H1 (cell line): Measurements from ENCODE around the gene SLC15A1. TPM values are rescaled to one million over a fixed set of nuclear protein-coding genes. Genes with fewer than 3 reads are reported as not detected.
A peak's percentile ranks its signal among the peaks of the same experiment; 100 is the strongest.

ENCODE experiments used
- CTCF ChIA-PET: fragments of 300-600 bp; sonication (Branson Sonifier 250); formaldehyde crosslinking; loops from one replicate; lab custom pipeline; 2021; ENCODE audit not compliant: partially characterized antibody; lab: Charles Lee
- POLR2A ChIA-PET: fragments of 300-600 bp; sonication (Branson Sonifier 250); formaldehyde crosslinking; loops from one replicate; lab custom pipeline; 2021; ENCODE audit warnings: inconsistent platforms; ENCODE audit not compliant: partially characterized antibody; lab: Charles Lee
- DNase-seq, 2 experiments: peaks; one replicate each; pipeline versions ENCODE4 v3.0.0 to v3.0.0-alpha.2; 2010 to 2022; ENCODE audit warnings: low spot score in 2 of 2, low read depth in 1 of 2, mixed read lengths in 1 of 2
- FAIRE-seq: peaks from 2 replicates; lab custom pipeline; 2011; peaks lifted over from hg19 to GRCh38; lab: Jason Lieb, UNC
- H2AFZ ChIP-seq: 2 replicates; pipeline ENCODE4 v1.8.1; 2012; ENCODE audit warnings: low read length, inconsistent platforms
- H2AK5ac ChIP-seq: 2 replicates; pipeline ENCODE4 v1.6.1; 2013; ENCODE audit warnings: low read depth, low read length
- H2BK120ac ChIP-seq: replicated peaks from 2 replicates; pipeline ENCODE3; 2013; ENCODE audit warnings: low read depth, low read length, inconsistent platforms
- H2BK12ac ChIP-seq: 2 replicates; pipeline ENCODE4 v1.6.1; 2013; ENCODE audit warnings: low read depth, low read length
- H2BK15ac ChIP-seq: 2 replicates; pipeline ENCODE4 v1.6.1; 2013; ENCODE audit warnings: low read length
- H2BK20ac ChIP-seq: 2 replicates; pipeline ENCODE4 v1.6.1; 2013; ENCODE audit warnings: low read length
- H2BK5ac ChIP-seq: 2 replicates; pipeline ENCODE4 v1.6.1; 2013; ENCODE audit warnings: low read depth, low read length
- H3K14ac ChIP-seq: 2 replicates; pipeline ENCODE4 v1.6.1; 2013; ENCODE audit warnings: inconsistent platforms; ENCODE audit not compliant: insufficient read length
- H3K18ac ChIP-seq: 2 replicates; pipeline ENCODE4 v1.6.1; 2013; ENCODE audit warnings: low read length; ENCODE audit errors: extremely low read depth
- H3K23ac ChIP-seq: 2 replicates; pipeline ENCODE4 v1.6.1; 2013; ENCODE audit warnings: inconsistent platforms; ENCODE audit not compliant: insufficient read length
- H3K23me2 ChIP-seq: 2 replicates; pipeline ENCODE4 v1.6.1; 2013; ENCODE audit warnings: low read depth, low read length
- H3K27ac ChIP-seq: 2 replicates; pipeline ENCODE4 v1.6.1; 2011; ENCODE audit warnings: low read depth, low read length, inconsistent platforms
- H3K27me3 ChIP-seq, 4 experiments: replicated peaks in 1 of 4; 1 replicate in 1 of 4; 2 replicates in 3 of 4; pipeline versions ENCODE4 v1.6.1 to v1.8.1; 2011 to 2013; ENCODE audit warnings: low read length in 3 of 4, mild to moderate bottlenecking in 3 of 4, inconsistent platforms in 2 of 4, mixed read lengths in 2 of 4, moderate library complexity in 1 of 4; ENCODE audit not compliant: control insufficient read depth in 3 of 4, insufficient read depth in 3 of 4; ENCODE audit errors: extremely low read depth in 1 of 4
- H3K36me3 ChIP-seq, 4 experiments: 2 replicates each; pipeline versions ENCODE4 v1.6.1 to v1.8.1; 2011 to 2013; ENCODE audit warnings: mild to moderate bottlenecking in 4 of 4, low read length in 3 of 4, moderate library complexity in 2 of 4, control low read depth in 1 of 4, inconsistent platforms in 1 of 4; ENCODE audit not compliant: insufficient read depth in 4 of 4, control insufficient read depth in 2 of 4
- H3K4ac ChIP-seq: replicated peaks from 2 replicates; pipeline ENCODE3; 2013; ENCODE audit warnings: low read length, low read depth, mixed read lengths, inconsistent platforms; ENCODE audit not compliant: insufficient read length
- H3K4me1 ChIP-seq, 4 experiments: replicated peaks in 1 of 4; 1 replicate in 1 of 4; 2 replicates in 3 of 4; pipeline versions ENCODE4 v1.6.1 to v1.8.1; 2011 to 2013; ENCODE audit warnings: low read length in 3 of 4, inconsistent platforms in 2 of 4, mixed read lengths in 1 of 4; ENCODE audit not compliant: insufficient read depth in 4 of 4, control insufficient read depth in 3 of 4
- H3K4me2 ChIP-seq, 2 experiments: 2 replicates each; pipeline versions ENCODE4 v1.6.1 to v1.8.1; 2011 to 2013; ENCODE audit warnings: low read depth in 2 of 2, low read length in 2 of 2, control low read depth in 1 of 2, inconsistent platforms in 1 of 2, mild to moderate bottlenecking in 1 of 2; ENCODE audit not compliant: insufficient read depth in 1 of 2
- H3K4me3 ChIP-seq, 4 experiments: fragments of 200-600, 300-600 bp in 1 of 4; sonication (generic), shearing (Covaris generic), sonication (Bioruptor Twin) in 1 of 4; 2 replicates each; pipeline versions ENCODE4 v1.5.1 to v1.8.1; 2011 to 2016; ENCODE audit warnings: low read length in 4 of 4, low read depth in 3 of 4, control low read depth in 2 of 4, inconsistent platforms in 2 of 4, mild to moderate bottlenecking in 2 of 4, mixed read lengths in 1 of 4, moderate library complexity in 1 of 4; ENCODE audit not compliant: insufficient read depth in 2 of 4; ENCODE audit errors: extremely low read depth in 1 of 4
- H3K56ac ChIP-seq: replicated peaks from 2 replicates; pipeline ENCODE3; 2013; ENCODE audit warnings: low read depth, mild to moderate bottlenecking, mixed read lengths, low read length, inconsistent platforms; ENCODE audit not compliant: insufficient read length
- H3K79me1 ChIP-seq: 2 replicates; pipeline ENCODE4 v1.6.1; 2013; ENCODE audit warnings: low read depth, low read length, control low read depth
- H3K79me2 ChIP-seq, 2 experiments: 2 replicates each; pipeline versions ENCODE4 v1.6.1 to v1.8.1; 2012 to 2013; ENCODE audit warnings: low read length in 2 of 2, mild to moderate bottlenecking in 2 of 2, inconsistent platforms in 1 of 2; ENCODE audit not compliant: insufficient read depth in 2 of 2, control insufficient read depth in 1 of 2
- H3K9ac ChIP-seq, 4 experiments: replicated peaks in 1 of 4; 1 replicate in 1 of 4; 2 replicates in 3 of 4; pipeline versions ENCODE4 v1.6.1 to v1.8.1; 2011 to 2013; ENCODE audit warnings: low read depth in 3 of 4, low read length in 3 of 4, control low read depth in 2 of 4, mild to moderate bottlenecking in 2 of 4, moderate library complexity in 2 of 4, inconsistent platforms in 1 of 4; ENCODE audit errors: extremely low read depth in 1 of 4
- H3K9me3 ChIP-seq, 2 experiments: 2 replicates each; pipeline versions ENCODE4 v1.6.1 to v1.8.1; 2012 to 2013; ENCODE audit warnings: mild to moderate bottlenecking in 2 of 2, moderate library complexity in 2 of 2, control low read depth in 1 of 2, inconsistent platforms in 1 of 2, low read depth in 1 of 2, low read length in 1 of 2, mixed read lengths in 1 of 2; ENCODE audit not compliant: insufficient read depth in 2 of 2
- H4K20me1 ChIP-seq, 2 experiments: replicated peaks in 1 of 2; 2 replicates each; pipeline versions ENCODE3 to v1.8.1; 2011 to 2013; ENCODE audit warnings: inconsistent platforms in 2 of 2, low read length in 2 of 2, mild to moderate bottlenecking in 1 of 2; ENCODE audit not compliant: insufficient read depth in 2 of 2, control insufficient read depth in 1 of 2
- H4K5ac ChIP-seq: 2 replicates; pipeline ENCODE4 v1.6.1; 2013; ENCODE audit warnings: low read length, low read depth, mixed read lengths, inconsistent platforms; ENCODE audit not compliant: insufficient read length
- H4K8ac ChIP-seq: 2 replicates; pipeline ENCODE4 v1.8.0; 2013; ENCODE audit warnings: mild to moderate bottlenecking, moderate library complexity, low read length, inconsistent platforms; ENCODE audit not compliant: insufficient read depth; ENCODE audit errors: extremely low read depth
- H4K91ac ChIP-seq: replicated peaks from 2 replicates; pipeline ENCODE3; 2013; ENCODE audit warnings: low read length, mixed read lengths, inconsistent platforms; ENCODE audit not compliant: insufficient read length
- ATF2 ChIP-seq: IDR thresholded peaks from 2 replicates; pipeline ENCODE4 v1.6.1; 2012; ENCODE audit warnings: low read length, inconsistent platforms
- CBX5 ChIP-seq: fragments of 300-800, 300-1000 bp; sonication (generic); IDR thresholded peaks from 2 replicates; pipeline ENCODE4 v1.7.1; 2016; ENCODE audit warnings: antibody characterized with exemption, low read length, low read depth
- CBX8 ChIP-seq: fragments of 300-800, 300-1000 bp; sonication (generic); IDR thresholded peaks from 2 replicates; pipeline ENCODE4 v1.7.1; 2016; ENCODE audit warnings: low read depth, low read length, borderline replicate concordance
- CHD1 ChIP-seq: IDR thresholded peaks from 2 replicates; pipeline ENCODE4 v1.6.1; 2012; ENCODE audit warnings: low read depth, low read length, improper control_type of control experiment
- PHF8 ChIP-seq: fragments of 200-600 bp; sonication (generic); conservative IDR thresholded peaks from 2 replicates; pipeline ENCODE4 v1.7.1; 2012; ENCODE audit warnings: low read depth, mild to moderate bottlenecking, inconsistent platforms, low read length, moderate library complexity
- SIX5 ChIP-seq: IDR thresholded peaks from 2 replicates; pipeline ENCODE4 v1.6.1; 2011; ENCODE audit warnings: mild to moderate bottlenecking, low read depth, low read length
- SRF ChIP-seq: IDR thresholded peaks from 2 replicates; pipeline ENCODE4 v1.6.1; 2011; ENCODE audit warnings: mild to moderate bottlenecking, low read depth, low read length, moderate library complexity
- WGBS, 2 experiments: shearing (Covaris generic) in 1 of 2; methylation state at CpG; one replicate each; pipeline versions ENCODE4 v1.1.6 to v1.1.7; 2013 to 2015; ENCODE audit warnings: low lambda C conversion rate in 2 of 2, mixed read lengths in 2 of 2, inconsistent platforms in 1 of 2, low coverage in 1 of 2, missing lambda C conversion rate in 1 of 2; ENCODE audit not compliant: insufficient replicate concordance in 2 of 2, insufficient coverage in 1 of 2, insufficient read length in 1 of 2; ENCODE audit errors: extremely low coverage in 1 of 2, missing lambda C conversion rate in 1 of 2; 5-methylcytosine and 5-hydroxymethylcytosine counted together
- polyA plus RNA-seq, 7 experiments: library from polyadenylated mRNA; depleted of rRNA in 3 of 7; stranded (reverse) in 5 of 7; unstranded in 2 of 7; fragments of >200 nt in 5 of 7; fragments of 200-250 nt in 2 of 7; gene quantifications; 1 replicate in 5 of 7; 2 replicates in 1 of 7; 4 replicates in 1 of 7; pipeline versions ENCODE4 v1.2.1 to v1.2.3, GENCODE V29; 2011 to 2013; ENCODE audit warnings: missing spikeins in 2 of 7, mixed read lengths in 2 of 7
- total RNA-seq: library from RNA; stranded (reverse); fragmentation: NEBNext Ultra II Directional; extraction: Animal tissue kit (Norgen Biotek cat#: 25700); gene quantifications from 2 replicates; pipeline ENCODE4 v1.2.1, GENCODE V29; 2021
- TF ChIP-seq, protein P1 (sequence below): IDR thresholded peaks from 2 replicates; pipeline ENCODE4 v1.6.1; 2011; ENCODE audit warnings: low read length, improper control_type of control experiment
- TF ChIP-seq, protein P2 (sequence below): IDR thresholded peaks from 2 replicates; pipeline ENCODE4 v1.6.1; 2012; ENCODE audit warnings: inconsistent platforms
- TF ChIP-seq, protein P3 (sequence below): IDR thresholded peaks from 2 replicates; pipeline ENCODE4 v1.6.1; 2012; ENCODE audit warnings: inconsistent platforms

Gene SLC15A1
- total and polyA plus RNA-seq, 2 of the 8 experiments (the other 6 are each of a cell fraction or from before 2014, with no cell fraction given), result 1.3 to 2.4 TPM

DNA sequence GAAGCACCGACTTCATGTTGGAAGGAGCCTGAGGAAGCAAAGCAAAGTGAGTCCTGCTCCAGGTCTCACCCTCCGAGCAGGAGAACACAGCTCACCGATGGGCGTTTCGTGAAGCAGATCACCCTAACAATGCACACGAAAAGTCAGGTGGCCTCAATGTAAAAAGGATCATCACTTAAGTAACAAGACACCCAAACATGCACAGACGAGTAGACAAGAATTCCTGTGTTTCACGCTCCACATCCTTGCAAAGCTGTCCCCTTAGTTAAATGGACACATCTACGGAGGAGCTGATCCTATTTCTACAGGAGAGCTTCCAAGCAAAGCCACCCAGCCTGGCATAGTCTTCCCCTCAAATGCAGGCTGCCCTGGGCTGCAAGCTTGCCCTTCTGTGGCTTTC lies 66.2 kb downstream of the SLC15A1 start:
- peak overlapping the region; percentile 56 for H2BK12ac ChIP-seq
- H3K4me2 ChIP-seq, result no peak overlapping the region
- no peak for FAIRE-seq
- H2AFZ ChIP-seq, result peak overlapping the region; percentile 13
- H2BK20ac ChIP-seq, result peak overlapping the region; percentile 13; the same call in 1 of the 2 replicates
- peak overlapping the region; percentile 59 for H3K4ac ChIP-seq
- no peak overlapping the region for H3K4me3 ChIP-seq
- no peaks in the 10 kb centered on the region for H3K23me2 ChIP-seq
- no peak overlapping the region for H3K27ac ChIP-seq
- no peak overlapping the region for H3K23ac ChIP-seq
- H3K9ac ChIP-seq, result no peak overlapping the region
- no peaks in the 10 kb centered on the region for H3K27me3 ChIP-seq
- peak overlapping the region; percentile 79; the same call in 1 of the 2 replicates for H2BK5ac ChIP-seq
- no peak overlapping the region for H3K14ac ChIP-seq
- H4K5ac ChIP-seq, result no peak overlapping the region
- no peak for DNase-seq
- WGBS, 2 experiments, result 94% methylated on average over 9 of the region's 9 CpGs; no CpG with 5 or more reads in 1 of the 2 experiments
- H4K91ac ChIP-seq, result peak overlapping the region; percentile 31
- no peaks in the 10 kb centered on the region for H3K36me3 ChIP-seq
- CTCF ChIA-PET, result interaction anchor here (0.6 to 5.2 kb wide), 8 partner anchors 9 to 836 kb away, joined by 3 to 32 read pairs (median 4); no protein-coding TSS in a partner anchor
- no peak overlapping the region for H2BK120ac ChIP-seq
- no peaks in the 10 kb centered on the region for H3K9me3 ChIP-seq
- no peaks in the 10 kb centered on the region for H3K79me2 ChIP-seq
- peak overlapping the region; percentile 54; the same call in 1 of the 2 replicates for H3K18ac ChIP-seq
- H3K56ac ChIP-seq, result no peak overlapping the region
- H2AK5ac ChIP-seq, result peak overlapping the region; percentile 94; the same call in 1 of the 2 replicates
- H3K79me1 ChIP-seq, result no peaks in the 10 kb centered on the region; the same call in 1 of the 2 replicates
- H3K4me1 ChIP-seq, result peaks cover 0 to 14% (median 8%) of the 10 kb centered on the region in 4 experiments; a peak in 4 of 7 replicates
- POLR2A ChIA-PET, result no interaction called here
- H4K8ac ChIP-seq, result no peak overlapping the region
- H2BK15ac ChIP-seq, result 0 out of 2 replicates have a peak overlapping the region, but pooled peaks have one; percentile 2
- H4K20me1 ChIP-seq, result no peaks in the 10 kb centered on the region
- no peak for TF ChIP-seq CBX8
- no peak for TF ChIP-seq SRF
- TF ChIP-seq, protein P1, sequence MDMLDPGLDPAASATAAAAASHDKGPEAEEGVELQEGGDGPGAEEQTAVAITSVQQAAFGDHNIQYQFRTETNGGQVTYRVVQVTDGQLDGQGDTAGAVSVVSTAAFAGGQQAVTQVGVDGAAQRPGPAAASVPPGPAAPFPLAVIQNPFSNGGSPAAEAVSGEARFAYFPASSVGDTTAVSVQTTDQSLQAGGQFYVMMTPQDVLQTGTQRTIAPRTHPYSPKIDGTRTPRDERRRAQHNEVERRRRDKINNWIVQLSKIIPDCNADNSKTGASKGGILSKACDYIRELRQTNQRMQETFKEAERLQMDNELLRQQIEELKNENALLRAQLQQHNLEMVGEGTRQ, result no peak
- TF ChIP-seq, protein P2, sequence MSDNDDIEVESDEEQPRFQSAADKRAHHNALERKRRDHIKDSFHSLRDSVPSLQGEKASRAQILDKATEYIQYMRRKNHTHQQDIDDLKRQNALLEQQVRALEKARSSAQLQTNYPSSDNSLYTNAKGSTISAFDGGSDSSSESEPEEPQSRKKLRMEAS, result no peak
- TF ChIP-seq SIX5, result no peak
- TF ChIP-seq, protein P3, sequence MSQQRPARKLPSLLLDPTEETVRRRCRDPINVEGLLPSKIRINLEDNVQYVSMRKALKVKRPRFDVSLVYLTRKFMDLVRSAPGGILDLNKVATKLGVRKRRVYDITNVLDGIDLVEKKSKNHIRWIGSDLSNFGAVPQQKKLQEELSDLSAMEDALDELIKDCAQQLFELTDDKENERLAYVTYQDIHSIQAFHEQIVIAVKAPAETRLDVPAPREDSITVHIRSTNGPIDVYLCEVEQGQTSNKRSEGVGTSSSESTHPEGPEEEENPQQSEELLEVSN, result no peak
- TF ChIP-seq CBX5, result no peak
- TF ChIP-seq CHD1, result no peak
- TF ChIP-seq PHF8, result no peak
- no peak for TF ChIP-seq ATF2
